ENCODE measurements around the gene RNF157. TPM values are rescaled to one million over a fixed set of nuclear protein-coding genes. Genes with fewer than 3 reads are reported as not detected.

RNF157 gene
- total RNA-seq, 4 donors from 2014 or later: 32.5 to 164 (median 54.8) TPM

DNA sequence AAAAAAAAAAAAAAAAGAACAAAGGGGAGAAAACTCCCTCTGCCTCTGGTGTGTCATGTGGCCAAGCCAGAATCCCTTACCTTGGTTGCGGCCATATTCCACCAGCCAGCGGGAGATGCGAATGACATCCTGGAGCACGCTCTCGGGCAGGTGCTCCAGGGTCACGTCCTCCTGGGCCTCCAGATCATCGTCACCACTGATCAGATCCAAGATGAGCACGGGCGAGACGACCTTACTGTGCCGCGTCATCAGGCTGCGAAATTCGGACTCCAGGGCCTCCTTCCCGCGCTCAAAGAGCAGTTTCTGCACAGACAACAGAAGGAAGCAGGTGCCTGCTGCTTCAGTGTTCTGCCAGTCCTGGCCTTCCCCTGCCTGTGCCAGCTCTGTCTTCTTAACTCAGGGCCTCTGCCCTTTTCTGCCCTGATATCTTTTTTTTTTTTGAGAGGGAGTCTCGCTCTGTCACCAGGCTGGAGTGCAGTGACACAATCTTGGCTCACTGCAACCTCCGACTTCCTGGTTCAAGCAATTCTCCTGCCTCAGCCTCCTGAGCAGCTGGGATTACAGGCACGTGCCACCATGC is 142.5 kb downstream of the RNF157 start:
- no peak for DNase-seq
- in situ Hi-C loops (cut with MboI; ENCODE audit: low pct_ligation_motif_present in 1 of 4, low pct_unique_long_range_greater_than_20kb in 1 of 4, low sequenced_read_pairs in 3 of 4): no loop called here
- Histone ChIP-seq H3K27me3 (no peaks in the 10 kb centered on the region), H3K4me1 (peaks cover 5 to 12% (median 7%) of the 10 kb centered on the region in 4 donors), H3K4me3 (no peak overlapping the region), H3K27ac (no peak overlapping the region), H3K9me3 (no peaks in the 10 kb centered on the region), H3K36me3 (peaks cover 0 to 76% (median 19%) of the 10 kb centered on the region in 4 donors)
- WGBS, 2 donors (ENCODE audit: low coverage in 1 of 2): 92 to 96% methylated on average over 3 to 19 of the region's 19 CpGs
- intact Hi-C loops (cut with DNase I; ENCODE audit: low total_unique reads): no loop called here
- TF ChIP-seq EP300 (IDR thresholded peaks at IDR 0.05; ENCODE audit: low read depth): no peak
- no peak for TF ChIP-seq POLR2A (IDR thresholded peaks at IDR 0.05)
- TF ChIP-seq, protein P1, sequence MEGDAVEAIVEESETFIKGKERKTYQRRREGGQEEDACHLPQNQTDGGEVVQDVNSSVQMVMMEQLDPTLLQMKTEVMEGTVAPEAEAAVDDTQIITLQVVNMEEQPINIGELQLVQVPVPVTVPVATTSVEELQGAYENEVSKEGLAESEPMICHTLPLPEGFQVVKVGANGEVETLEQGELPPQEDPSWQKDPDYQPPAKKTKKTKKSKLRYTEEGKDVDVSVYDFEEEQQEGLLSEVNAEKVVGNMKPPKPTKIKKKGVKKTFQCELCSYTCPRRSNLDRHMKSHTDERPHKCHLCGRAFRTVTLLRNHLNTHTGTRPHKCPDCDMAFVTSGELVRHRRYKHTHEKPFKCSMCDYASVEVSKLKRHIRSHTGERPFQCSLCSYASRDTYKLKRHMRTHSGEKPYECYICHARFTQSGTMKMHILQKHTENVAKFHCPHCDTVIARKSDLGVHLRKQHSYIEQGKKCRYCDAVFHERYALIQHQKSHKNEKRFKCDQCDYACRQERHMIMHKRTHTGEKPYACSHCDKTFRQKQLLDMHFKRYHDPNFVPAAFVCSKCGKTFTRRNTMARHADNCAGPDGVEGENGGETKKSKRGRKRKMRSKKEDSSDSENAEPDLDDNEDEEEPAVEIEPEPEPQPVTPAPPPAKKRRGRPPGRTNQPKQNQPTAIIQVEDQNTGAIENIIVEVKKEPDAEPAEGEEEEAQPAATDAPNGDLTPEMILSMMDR (IDR thresholded peaks at IDR 0.05): no peak

DNA sequence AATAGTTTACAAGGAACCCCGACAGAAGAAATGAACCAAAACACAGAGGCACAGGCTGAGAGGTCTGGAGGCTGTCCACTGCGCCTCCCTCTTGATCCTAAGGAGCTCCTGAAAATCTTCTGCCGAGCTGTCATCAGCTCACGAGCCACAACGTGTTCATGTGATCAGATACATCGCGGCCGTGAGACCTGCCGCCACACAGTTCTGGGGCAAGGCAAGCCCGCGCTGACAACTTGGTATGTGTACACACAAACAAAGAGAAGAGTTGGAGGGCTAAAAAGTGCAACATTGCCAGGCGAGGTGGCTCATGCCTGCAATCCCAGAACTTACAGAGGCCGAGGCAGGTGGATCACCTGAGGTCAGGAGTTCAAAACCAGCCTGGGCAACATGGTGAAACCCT is 144.3 kb downstream of the RNF157 start:
- Histone ChIP-seq H3K9me3 (no peaks in the 10 kb centered on the region), H3K36me3 (peaks cover 0 to 74% (median 15%) of the 10 kb centered on the region in 4 donors), H3K4me1 (no peaks in the 10 kb centered on the region), H3K27me3 (no peaks in the 10 kb centered on the region), H3K27ac (no peak overlapping the region), H3K4me3 (no peak overlapping the region)
- TF ChIP-seq POLR2A (IDR thresholded peaks at IDR 0.05) (no peak), POLR2AphosphoS5 (IDR thresholded peaks at IDR 0.05) (no peak), EP300 (IDR thresholded peaks at IDR 0.05; ENCODE audit: low read depth) (no peak)
- TF ChIP-seq, protein P1 (IDR thresholded peaks at IDR 0.05): no peak
- in situ Hi-C loops (cut with MboI; ENCODE audit: low pct_ligation_motif_present in 1 of 4, low pct_unique_long_range_greater_than_20kb in 1 of 4, low sequenced_read_pairs in 3 of 4): no loop called here
- whole genome bisulfite sequencing, 2 donors (ENCODE audit: low coverage in 1 of 2): 90% methylated on average over 13 of the region's 13 CpGs; no CpG with 5 or more reads in 1 of the 2 donors
- intact Hi-C loops (cut with DNase I; ENCODE audit: low total_unique reads): no loop called here
- DNase-seq: no peak

DNA sequence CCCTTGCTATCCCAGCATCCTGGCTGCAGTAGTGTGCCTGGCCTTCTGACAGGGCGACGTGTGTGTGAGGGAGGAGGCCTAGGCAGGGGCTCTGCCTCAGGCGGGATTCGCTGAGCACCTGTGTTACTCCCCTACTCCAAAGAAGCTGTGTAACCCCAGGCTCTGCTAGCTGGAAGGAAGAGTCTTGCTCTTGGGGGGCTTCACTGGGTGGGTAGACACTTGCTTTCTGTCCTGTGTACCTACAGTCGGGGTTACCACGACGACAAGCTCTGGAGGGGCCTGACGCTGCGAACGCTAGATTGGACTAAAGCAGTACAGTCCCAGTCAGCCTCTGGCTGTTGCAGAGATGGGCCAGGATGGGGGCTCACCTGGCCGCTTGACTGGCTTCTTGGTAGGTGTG is 146.2 kb downstream of the RNF157 start:
- no peak for TF ChIP-seq EP300 (IDR thresholded peaks at IDR 0.05; ENCODE audit: low read depth)
- TF ChIP-seq POLR2AphosphoS5 (IDR thresholded peaks at IDR 0.05): no peak
- TF ChIP-seq, protein P1 (IDR thresholded peaks at IDR 0.05): no peak
- TF ChIP-seq POLR2A (IDR thresholded peaks at IDR 0.05): no peak
- DNase-seq: no peak
- Histone ChIP-seq H3K27me3 (no peaks in the 10 kb centered on the region), H3K27ac (no peak overlapping the region), H3K36me3 (peaks cover 0 to 75% (median 24%) of the 10 kb centered on the region in 4 donors), H3K4me3 (no peak overlapping the region), H3K4me1 (no peaks in the 10 kb centered on the region), H3K9me3 (no peaks in the 10 kb centered on the region)
- in situ Hi-C loops (cut with MboI; ENCODE audit: low pct_ligation_motif_present in 1 of 4, low pct_unique_long_range_greater_than_20kb in 1 of 4, low sequenced_read_pairs in 3 of 4): no loop called here
- intact Hi-C loops (cut with DNase I; ENCODE audit: low total_unique reads): no loop called here
- WGBS, 2 donors (ENCODE audit: low coverage in 1 of 2): 82% methylated on average over 11 of the region's 11 CpGs; no CpG with 5 or more reads in 1 of the 2 donors

DNA sequence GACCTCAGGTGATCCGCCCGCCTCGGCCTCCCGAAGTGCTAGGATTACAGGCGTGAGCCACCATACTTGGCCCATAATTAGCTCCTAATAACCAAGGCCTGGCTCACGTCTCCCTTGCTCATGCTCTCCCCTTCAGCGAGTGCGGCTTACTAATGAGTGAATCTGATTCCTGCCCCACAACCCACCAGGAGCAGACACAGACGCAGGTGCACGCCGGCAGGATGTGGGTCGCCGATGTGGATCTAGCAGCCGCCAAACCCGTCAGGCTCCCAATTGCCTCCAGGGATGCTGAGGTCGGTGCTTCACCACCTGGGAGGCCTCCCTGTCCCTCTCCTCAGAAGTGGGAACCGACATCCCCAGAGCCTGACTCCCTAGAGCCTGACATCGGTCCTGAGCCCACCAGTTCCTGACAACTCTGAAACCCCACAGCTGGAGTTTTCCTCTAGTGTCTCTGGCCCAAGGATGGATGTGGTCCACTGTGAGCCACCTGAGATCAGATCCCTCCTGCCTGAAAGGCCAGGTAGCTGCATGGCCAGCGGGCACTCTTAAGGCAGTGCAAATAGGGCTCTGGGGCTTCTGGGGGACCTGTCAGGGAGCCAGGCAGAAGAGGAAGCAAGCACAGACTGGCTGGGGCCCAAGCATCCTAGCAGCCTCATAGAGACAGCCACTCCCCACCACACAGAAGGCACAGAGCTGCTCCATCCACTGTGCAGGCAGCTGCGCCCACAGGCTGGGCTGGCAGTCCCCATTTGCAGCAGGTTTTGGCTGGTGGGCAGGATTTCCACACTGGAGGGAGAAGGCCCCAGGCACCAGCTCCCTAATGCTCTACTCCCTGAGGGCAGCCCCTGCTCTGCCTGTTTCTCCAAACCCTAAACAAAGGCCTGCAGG is 147.5 kb downstream of the RNF157 start:
- TF ChIP-seq POLR2AphosphoS5 (IDR thresholded peaks at IDR 0.05) (no peak), EP300 (IDR thresholded peaks at IDR 0.05; ENCODE audit: low read depth) (no peak), POLR2A (IDR thresholded peaks at IDR 0.05) (no peak)
- TF ChIP-seq, protein P1 (IDR thresholded peaks at IDR 0.05): no peak
- whole genome bisulfite sequencing, 2 donors (ENCODE audit: low coverage in 1 of 2): 86 to 94% methylated on average over 5 to 19 of the region's 20 CpGs
- H3K36me3 ChIP-seq: peaks cover 0 to 75% (median 30%) of the 10 kb centered on the region in 4 donors
- in situ Hi-C loops (cut with MboI; ENCODE audit: low pct_ligation_motif_present in 1 of 4, low pct_unique_long_range_greater_than_20kb in 1 of 4, low sequenced_read_pairs in 3 of 4): no loop called here
- no peak overlapping the region for H3K4me3 ChIP-seq
- no peaks in the 10 kb centered on the region for H3K4me1 ChIP-seq
- DNase-seq: no peak
- H3K27ac ChIP-seq: no peak overlapping the region
- intact Hi-C loops (cut with DNase I; ENCODE audit: low total_unique reads): no loop called here
- no peaks in the 10 kb centered on the region for H3K9me3 ChIP-seq
- no peaks in the 10 kb centered on the region for H3K27me3 ChIP-seq

All from transverse colon (tissue), 4 donors.